ENCODE measurements around the gene TCP1.
"Not testable (repeated sequence)": the region's sequence is repeated elsewhere in the genome, so short reads cannot be mapped to it uniquely, and the experiment has no call there.

TCP1 gene

DNA sequence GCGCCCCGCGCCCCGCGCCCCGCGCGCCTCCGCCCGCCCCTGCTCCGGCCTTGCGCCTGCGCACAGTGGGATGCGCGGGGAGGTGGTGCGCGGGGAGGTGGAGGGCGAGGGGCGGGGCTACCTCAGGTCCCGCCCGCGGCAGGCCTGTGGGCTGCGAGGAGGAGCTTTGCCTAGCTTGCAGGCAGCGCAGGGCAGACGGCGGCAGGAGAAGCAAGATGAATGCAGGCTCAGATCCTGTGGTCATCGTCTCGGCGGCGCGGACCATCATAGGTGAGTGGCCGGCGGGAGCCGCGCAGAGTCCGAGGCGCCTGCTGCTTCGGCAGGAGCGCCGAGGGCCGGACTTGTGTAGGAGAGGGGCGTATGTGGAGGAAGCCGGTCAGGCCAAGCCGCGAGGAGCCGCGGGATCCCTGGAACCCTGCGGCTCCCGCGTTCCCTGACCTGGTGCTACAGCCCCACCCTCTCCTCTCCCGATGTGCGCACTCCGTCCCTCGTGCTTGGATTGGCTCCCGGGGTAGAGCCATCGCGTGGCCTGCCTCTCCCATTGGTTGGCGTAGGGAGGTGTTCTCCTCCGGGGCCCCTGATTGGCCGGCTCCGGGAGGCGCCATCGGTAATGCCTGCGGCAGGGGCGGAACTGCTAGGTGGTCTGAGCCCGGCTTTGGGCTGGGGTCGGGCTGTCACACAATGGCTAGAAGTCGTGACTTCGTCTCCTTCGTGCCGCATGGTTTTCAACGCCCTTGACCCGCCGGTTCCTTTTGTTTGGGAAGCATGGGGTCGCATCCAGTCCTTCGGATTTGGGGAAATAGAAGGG is 27.3 kb downstream of the TCP1 start, which contains the start of gene ACAT2:
TSS of gene ACAT2 (plus strand) at position 173 of the 808 bp plus-strand sequence. CDS start at position 216, 43 bp downstream.
- no peaks in the 10 kb centered on the region for H3K27me3 Mint-ChIP-seq
- H3K4me1 Mint-ChIP-seq: peaks cover 45% of the 10 kb centered on the region
- no peaks in the 10 kb centered on the region for H3K9me3 Mint-ChIP-seq
- peak; percentile 92 to 96 for DNase-seq
- ATAC-seq: peak; percentile 98
- peak within 1 kb of the TSS; percentile 94 to 97 for H3K4me3 Mint-ChIP-seq
- H3K27ac Mint-ChIP-seq: peak within 1 kb of the TSS; percentile 96 to 98

- H3K27ac Mint-ChIP-seq: peak overlapping the region; percentile 96 to 98
- peak; percentile 1 for ATAC-seq
- peaks cover 37% of the 10 kb centered on the region for H3K4me1 Mint-ChIP-seq
- no peaks in the 10 kb centered on the region for H3K27me3 Mint-ChIP-seq
- H3K4me3 Mint-ChIP-seq: peak overlapping the region; percentile 94 to 97
- H3K9me3 Mint-ChIP-seq: no peaks in the 10 kb centered on the region
- no peak for DNase-seq
Measured at GRCh38 chr6:159761129-159761872, 28.1 kb downstream of the TCP1 start.

DNA sequence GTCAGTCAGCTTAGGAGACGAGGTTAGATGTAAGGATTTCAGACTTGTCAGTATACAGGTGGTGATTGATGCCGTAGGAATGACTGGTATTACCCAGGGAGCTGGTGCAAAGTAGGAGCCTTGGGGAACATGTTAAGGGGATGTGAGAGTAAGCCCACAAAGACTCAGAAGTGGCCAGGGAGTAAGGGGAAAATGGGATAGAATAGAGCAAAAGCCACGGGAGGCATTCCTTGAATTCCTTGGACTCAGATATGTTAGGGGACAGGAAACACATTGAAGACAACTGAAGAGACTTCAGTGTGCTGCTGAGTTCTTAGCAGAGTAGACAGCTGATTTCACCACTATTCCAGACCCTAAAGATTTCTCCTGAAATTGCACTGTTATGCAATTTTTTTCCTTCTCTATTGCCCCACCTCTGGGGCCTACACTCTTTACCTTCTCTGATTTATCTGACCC is 28.8 kb downstream of the TCP1 start:
- ATAC-seq (no peak), DNase-seq (no peak)
- Mint-ChIP-seq H3K4me1 (peaks cover 37% of the 10 kb centered on the region), H3K27me3 (no peaks in the 10 kb centered on the region), H3K9me3 (no peaks in the 10 kb centered on the region), H3K27ac (peak overlapping the region; percentile 9 to 96), H3K4me3 (peak overlapping the region; percentile 94 to 97)

- Mint-ChIP-seq H3K4me3 (peak overlapping the region in 1 of 2 donors; percentile 27), H3K9me3 (no peaks in the 10 kb centered on the region), H3K4me1 (peaks cover 42% of the 10 kb centered on the region), H3K27me3 (no peaks in the 10 kb centered on the region), H3K27ac (peak overlapping the region in 1 of 2 donors; percentile 33)
- ATAC-seq (no peak), DNase-seq (no peak)
Measured at GRCh38 chr6:159759645-159760044, 29.8 kb downstream of the TCP1 start.

GRCh38 chr6:159758031-159759001 is 31.1 kb downstream of the TCP1 start:
- DNase-seq: no peak
- Mint-ChIP-seq H3K27ac (peak overlapping the region in 1 of 2 donors; percentile 36), H3K9me3 (no peaks in the 10 kb centered on the region), H3K27me3 (no peaks in the 10 kb centered on the region), H3K4me3 (no peak overlapping the region), H3K4me1 (peaks cover 42% of the 10 kb centered on the region)
- no peak for ATAC-seq

- Mint-ChIP-seq H3K4me1 (peaks cover 34% of the 10 kb centered on the region), H3K4me3 (no peak overlapping the region), H3K27ac (no peak overlapping the region), H3K9me3 (no peaks in the 10 kb centered on the region), H3K27me3 (no peaks in the 10 kb centered on the region)
- no peak for ATAC-seq
- DNase-seq: no peak
Measured at GRCh38 chr6:159756508-159756907, 32.9 kb downstream of the TCP1 start.

- DNase-seq (no peak), ATAC-seq (no peak)
- Mint-ChIP-seq H3K27ac (peak overlapping the region; percentile 66 to 89), H3K9me3 (no peaks in the 10 kb centered on the region), H3K4me3 (no peak overlapping the region), H3K4me1 (peaks cover 21% of the 10 kb centered on the region), H3K27me3 (no peaks in the 10 kb centered on the region)
Measured at GRCh38 chr6:159754959-159755914, 34.2 kb downstream of the TCP1 start.

DNA sequence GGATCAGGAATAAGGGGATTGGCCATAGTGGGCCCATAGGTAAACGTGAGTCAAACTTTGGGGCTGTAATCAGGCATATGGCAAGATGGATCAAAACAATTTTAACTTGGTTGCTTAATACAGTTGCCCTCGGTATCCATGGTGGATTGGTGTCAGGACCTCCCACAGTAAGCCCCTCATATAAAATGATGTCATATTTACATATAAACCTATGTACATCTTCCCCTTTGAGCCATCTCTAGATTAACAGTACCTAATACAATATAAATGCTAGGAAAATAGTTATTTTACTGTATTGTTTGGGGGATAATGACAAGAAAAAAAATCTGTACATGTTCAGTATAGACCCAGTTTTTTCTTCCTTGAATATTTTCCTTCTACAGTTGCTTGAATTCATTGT is 35.0 kb downstream of the TCP1 start:
- Mint-ChIP-seq H3K27ac (no peak overlapping the region), H3K4me3 (no peak overlapping the region), H3K4me1 (peaks cover 15% of the 10 kb centered on the region), H3K27me3 (no peaks in the 10 kb centered on the region), H3K9me3 (no peaks in the 10 kb centered on the region)
- no peak for ATAC-seq
- DNase-seq: no peak

DNA sequence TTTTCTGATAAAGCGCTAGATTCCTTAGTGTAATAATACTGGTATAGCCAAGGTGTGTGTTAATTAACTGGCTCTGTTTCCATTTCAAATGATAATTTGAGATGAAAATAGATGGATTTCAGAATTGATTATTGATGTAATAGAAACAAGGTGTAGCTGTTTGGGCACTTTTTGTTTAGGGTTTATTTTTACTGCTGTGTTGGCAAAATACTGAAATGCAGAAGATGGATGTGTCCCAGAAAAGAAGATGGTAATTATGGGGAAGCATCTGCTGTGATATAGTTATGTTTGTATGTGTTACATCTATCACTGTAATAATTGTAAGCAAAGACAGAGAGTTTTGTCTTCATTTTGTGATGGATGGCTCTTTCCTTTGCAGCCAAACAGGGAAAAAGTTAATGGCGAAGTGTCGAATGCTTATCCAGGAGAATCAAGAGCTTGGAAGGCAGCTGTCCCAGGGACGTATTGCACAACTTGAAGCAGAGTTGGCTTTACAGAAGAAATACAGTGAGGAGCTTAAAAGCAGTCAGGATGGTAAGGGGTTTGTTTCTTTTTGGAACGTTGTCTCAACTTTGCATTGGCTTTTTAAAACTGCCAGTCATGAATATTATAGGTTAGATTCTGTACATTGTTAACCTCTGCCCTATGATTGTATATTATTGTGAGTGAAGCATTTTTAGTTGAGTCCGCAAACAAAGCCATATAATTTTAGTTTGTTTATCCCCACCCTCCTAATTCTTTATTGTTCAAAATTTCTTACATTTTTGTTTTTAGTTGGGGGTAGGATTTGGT is 36.1 kb downstream of the TCP1 start:
- DNase-seq (no peak), ATAC-seq (no peak)
- H3K27me3 Mint-ChIP-seq: no peaks in the 10 kb centered on the region
- H3K27ac Mint-ChIP-seq: peak overlapping the region in 1 of 2 donors; percentile 19
- H3K4me3 Mint-ChIP-seq: no peak overlapping the region
- peaks cover 10% of the 10 kb centered on the region for H3K4me1 Mint-ChIP-seq
- no peaks in the 10 kb centered on the region for H3K9me3 Mint-ChIP-seq

- Mint-ChIP-seq H3K4me1 (peaks cover 5% of the 10 kb centered on the region), H3K27ac (no peak overlapping the region), H3K9me3 (no peaks in the 10 kb centered on the region), H3K4me3 (no peak overlapping the region), H3K27me3 (no peaks in the 10 kb centered on the region)
- ATAC-seq: no peak
- DNase-seq: no peak
Measured at GRCh38 chr6:159751448-159751847, 38.0 kb downstream of the TCP1 start.

DNA sequence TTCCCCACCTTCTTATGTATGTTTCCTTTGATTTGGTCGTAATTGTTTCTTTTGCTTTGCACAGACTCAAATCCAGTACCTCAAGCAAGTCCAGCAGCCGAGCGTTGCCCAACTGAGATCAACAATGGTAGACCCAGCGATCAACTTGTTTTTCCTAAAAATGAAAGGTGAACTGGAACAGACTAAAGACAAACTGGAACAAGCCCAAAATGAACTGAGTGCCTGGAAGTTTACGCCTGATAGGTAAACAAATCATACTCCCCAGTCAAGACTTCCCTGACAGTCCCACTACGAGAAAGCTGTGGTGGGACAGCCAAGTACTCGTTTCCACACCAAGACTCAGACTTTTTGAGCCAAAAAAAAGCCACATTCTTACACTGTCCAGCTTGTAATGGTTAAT is 41.3 kb downstream of the TCP1 start:
- DNase-seq: not testable (repeated sequence)

GRCh38 chr6:159746759-159747158 is 42.6 kb downstream of the TCP1 start:
- Mint-ChIP-seq H3K4me1 (no peaks in the 10 kb centered on the region), H3K9me3 (no peaks in the 10 kb centered on the region), H3K27me3 (no peaks in the 10 kb centered on the region), H3K27ac (peak overlapping the region in 1 of 2 donors; percentile 49), H3K4me3 (no peak overlapping the region)
- ATAC-seq (no peak), DNase-seq (no peak)

More for the DNA sequence above, 41.3 kb downstream of the TCP1 start:
- H3K4me3 Mint-ChIP-seq, ATAC-seq, H3K9me3 Mint-ChIP-seq, H3K4me1 Mint-ChIP-seq, H3K27ac Mint-ChIP-seq, H3K27me3 Mint-ChIP-seq: not testable (repeated sequence)

GRCh38 chr6:159745081-159745480 is 44.3 kb downstream of the TCP1 start:
- ATAC-seq: no peak
- no peak for DNase-seq
- no peaks in the 10 kb centered on the region for H3K9me3 Mint-ChIP-seq
- no peaks in the 10 kb centered on the region for H3K27me3 Mint-ChIP-seq
- no peaks in the 10 kb centered on the region for H3K4me1 Mint-ChIP-seq
- H3K4me3 Mint-ChIP-seq: no peak overlapping the region
- peak overlapping the region; percentile 35 to 47 for H3K27ac Mint-ChIP-seq
